ENCODE data around the gene PHC2. TPM values are rescaled to one million over a fixed set of nuclear protein-coding genes. Genes with fewer than 3 reads are reported as not detected.

PHC2 gene
- total and polyA plus RNA-seq, 2 experiments from 2014 or later, result 77.5 to 121 TPM

DNA sequence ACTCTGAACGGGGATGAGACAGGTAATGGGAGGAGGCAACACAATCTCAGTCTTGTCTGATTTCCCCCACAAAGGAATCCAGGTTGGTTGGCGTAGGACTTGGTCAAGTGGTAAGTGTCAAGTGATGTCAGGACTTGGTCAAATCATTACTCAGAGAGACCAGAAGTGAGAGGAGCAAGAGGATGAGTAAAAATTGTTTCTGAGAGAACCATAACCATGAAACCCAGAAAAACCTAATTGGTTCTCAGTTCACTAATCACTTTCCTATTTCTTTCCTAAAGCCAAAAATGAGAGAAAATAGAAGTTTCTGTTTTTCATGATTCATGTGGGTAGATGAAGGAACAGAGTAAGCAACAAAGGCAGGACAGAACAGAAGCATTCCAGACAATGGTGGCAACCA lies 5.0 kb downstream of the PHC2 start:
- H3K4me3 ChIP-seq, result no peak overlapping the region
- no peaks in the 10 kb centered on the region for H4K20me1 ChIP-seq (ENCODE audit: insufficient read depth, poor library complexity, severe bottlenecking)
- no peaks in the 10 kb centered on the region for H3K36me3 ChIP-seq (replicated peaks; ENCODE audit: insufficient read depth, low read depth)
- H3K9me2 ChIP-seq (replicated peaks; ENCODE audit: insufficient read depth), result no peaks in the 10 kb centered on the region
- no peaks in the 10 kb centered on the region for H3K9me3 ChIP-seq (ENCODE audit: low read depth)
- TF ChIP-seq EZH2phosphoT487 (IDR thresholded peaks at IDR 0.05; ENCODE audit: low read depth, severe bottlenecking, unreplicated experiment) (no peak), EZH2 (IDR thresholded peaks at IDR 0.05; ENCODE audit: borderline replicate concordance) (no peak)
- TF ChIP-seq, protein P1, sequence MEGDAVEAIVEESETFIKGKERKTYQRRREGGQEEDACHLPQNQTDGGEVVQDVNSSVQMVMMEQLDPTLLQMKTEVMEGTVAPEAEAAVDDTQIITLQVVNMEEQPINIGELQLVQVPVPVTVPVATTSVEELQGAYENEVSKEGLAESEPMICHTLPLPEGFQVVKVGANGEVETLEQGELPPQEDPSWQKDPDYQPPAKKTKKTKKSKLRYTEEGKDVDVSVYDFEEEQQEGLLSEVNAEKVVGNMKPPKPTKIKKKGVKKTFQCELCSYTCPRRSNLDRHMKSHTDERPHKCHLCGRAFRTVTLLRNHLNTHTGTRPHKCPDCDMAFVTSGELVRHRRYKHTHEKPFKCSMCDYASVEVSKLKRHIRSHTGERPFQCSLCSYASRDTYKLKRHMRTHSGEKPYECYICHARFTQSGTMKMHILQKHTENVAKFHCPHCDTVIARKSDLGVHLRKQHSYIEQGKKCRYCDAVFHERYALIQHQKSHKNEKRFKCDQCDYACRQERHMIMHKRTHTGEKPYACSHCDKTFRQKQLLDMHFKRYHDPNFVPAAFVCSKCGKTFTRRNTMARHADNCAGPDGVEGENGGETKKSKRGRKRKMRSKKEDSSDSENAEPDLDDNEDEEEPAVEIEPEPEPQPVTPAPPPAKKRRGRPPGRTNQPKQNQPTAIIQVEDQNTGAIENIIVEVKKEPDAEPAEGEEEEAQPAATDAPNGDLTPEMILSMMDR (IDR thresholded peaks at IDR 0.05; ENCODE audit: poor library complexity), result no peak
- H3K27ac ChIP-seq, result no peak overlapping the region
- H3K27me3 ChIP-seq, result peaks cover 9% of the 10 kb centered on the region
- H3K79me2 ChIP-seq, result no peaks in the 10 kb centered on the region
- H3K4me1 ChIP-seq (ENCODE audit: insufficient read depth), result peaks cover 10% of the 10 kb centered on the region
- no peak overlapping the region for H3K4me2 ChIP-seq
- WGBS (ENCODE audit: low lambda C conversion rate, missing lambda C conversion rate), result 92% methylated on average over 2 of the region's 2 CpGs
- no peak for DNase-seq (ENCODE audit: low spot score)
- no peak overlapping the region for H2AFZ ChIP-seq

DNA sequence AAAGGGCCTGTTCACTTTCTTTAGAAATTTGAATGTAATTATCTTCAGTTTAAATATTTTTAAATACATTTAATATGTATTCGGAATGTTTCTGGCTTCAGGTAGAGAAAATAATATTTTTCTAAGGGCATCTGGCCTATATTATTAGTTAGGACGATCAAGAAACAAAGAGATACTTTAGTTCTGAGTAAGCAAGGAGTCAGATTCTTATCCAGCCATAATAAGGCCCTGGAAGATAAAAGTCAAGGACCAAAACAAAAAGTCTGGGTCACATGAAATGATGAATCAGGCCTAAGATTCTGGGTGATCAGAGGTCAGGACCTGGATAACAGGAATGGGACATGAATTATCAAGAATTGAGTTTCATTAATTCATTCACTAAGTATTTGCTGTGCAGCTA lies 6.3 kb downstream of the PHC2 start:
- no peak overlapping the region for H3K4me2 ChIP-seq
- no peaks in the 10 kb centered on the region for H3K36me3 ChIP-seq (replicated peaks; ENCODE audit: insufficient read depth, low read depth)
- H3K27me3 ChIP-seq, result peaks cover 9% of the 10 kb centered on the region
- no peaks in the 10 kb centered on the region for H3K79me2 ChIP-seq
- TF ChIP-seq EZH2 (IDR thresholded peaks at IDR 0.05; ENCODE audit: borderline replicate concordance) (no peak), EZH2phosphoT487 (IDR thresholded peaks at IDR 0.05; ENCODE audit: low read depth, severe bottlenecking, unreplicated experiment) (no peak)
- TF ChIP-seq, protein P1 (IDR thresholded peaks at IDR 0.05; ENCODE audit: poor library complexity), result no peak
- no peaks in the 10 kb centered on the region for H3K9me2 ChIP-seq (replicated peaks; ENCODE audit: insufficient read depth)
- H4K20me1 ChIP-seq (ENCODE audit: insufficient read depth, poor library complexity, severe bottlenecking), result no peaks in the 10 kb centered on the region
- no peak overlapping the region for H3K4me3 ChIP-seq
- 58% methylated on average over 2 of the region's 2 CpGs for WGBS (ENCODE audit: low lambda C conversion rate, missing lambda C conversion rate)
- no peak overlapping the region for H2AFZ ChIP-seq
- H3K27ac ChIP-seq, result no peak overlapping the region
- DNase-seq (ENCODE audit: low spot score), result no peak
- peaks cover 3% of the 10 kb centered on the region for H3K4me1 ChIP-seq (ENCODE audit: insufficient read depth)
- no peaks in the 10 kb centered on the region for H3K9me3 ChIP-seq (ENCODE audit: low read depth)

DNA sequence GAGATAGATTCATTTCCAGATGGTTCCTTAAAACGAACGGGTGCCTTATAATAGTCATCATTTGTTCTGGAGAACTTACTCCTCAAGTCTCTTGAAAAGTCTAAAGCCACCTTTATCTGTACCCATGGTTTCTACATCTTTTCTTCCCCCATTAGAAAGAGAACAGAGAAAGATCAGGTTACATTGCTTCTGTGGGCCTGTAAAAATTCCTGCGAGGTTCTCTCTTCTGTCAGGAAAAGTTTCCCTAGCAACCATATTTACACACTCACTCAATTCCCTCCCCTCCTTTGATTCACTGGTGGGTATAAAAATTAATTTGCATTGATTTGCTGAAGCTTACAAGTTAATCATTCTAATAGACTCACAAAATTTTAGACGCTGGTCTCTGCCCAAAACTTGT lies 6.7 kb downstream of the PHC2 start:
- Histone ChIP-seq H3K36me3 (replicated peaks; ENCODE audit: insufficient read depth, low read depth) (no peaks in the 10 kb centered on the region), H3K4me2 (no peak overlapping the region), H2AFZ (no peak overlapping the region), H3K27me3 (peaks cover 5% of the 10 kb centered on the region), H3K9me3 (ENCODE audit: low read depth) (no peaks in the 10 kb centered on the region), H3K4me1 (ENCODE audit: insufficient read depth) (no peaks in the 10 kb centered on the region), H3K79me2 (no peaks in the 10 kb centered on the region), H4K20me1 (ENCODE audit: insufficient read depth, poor library complexity, severe bottlenecking) (no peaks in the 10 kb centered on the region), H3K27ac (no peak overlapping the region), H3K9me2 (replicated peaks; ENCODE audit: insufficient read depth) (no peaks in the 10 kb centered on the region), H3K4me3 (no peak overlapping the region)
- WGBS (ENCODE audit: low lambda C conversion rate, missing lambda C conversion rate), result 40% methylated on average over 4 of the region's 4 CpGs
- TF ChIP-seq, protein P1 (IDR thresholded peaks at IDR 0.05; ENCODE audit: poor library complexity), result no peak
- DNase-seq (ENCODE audit: low spot score), result no peak
